ENCODE measurements around the gene L1CAM. TPM values are rescaled to one million over a fixed set of nuclear protein-coding genes. Genes with fewer than 3 reads are reported as not detected.

Gene L1CAM
- total RNA-seq, 2 experiments from 2014 or later: 1.9 to 2.1 TPM

DNA sequence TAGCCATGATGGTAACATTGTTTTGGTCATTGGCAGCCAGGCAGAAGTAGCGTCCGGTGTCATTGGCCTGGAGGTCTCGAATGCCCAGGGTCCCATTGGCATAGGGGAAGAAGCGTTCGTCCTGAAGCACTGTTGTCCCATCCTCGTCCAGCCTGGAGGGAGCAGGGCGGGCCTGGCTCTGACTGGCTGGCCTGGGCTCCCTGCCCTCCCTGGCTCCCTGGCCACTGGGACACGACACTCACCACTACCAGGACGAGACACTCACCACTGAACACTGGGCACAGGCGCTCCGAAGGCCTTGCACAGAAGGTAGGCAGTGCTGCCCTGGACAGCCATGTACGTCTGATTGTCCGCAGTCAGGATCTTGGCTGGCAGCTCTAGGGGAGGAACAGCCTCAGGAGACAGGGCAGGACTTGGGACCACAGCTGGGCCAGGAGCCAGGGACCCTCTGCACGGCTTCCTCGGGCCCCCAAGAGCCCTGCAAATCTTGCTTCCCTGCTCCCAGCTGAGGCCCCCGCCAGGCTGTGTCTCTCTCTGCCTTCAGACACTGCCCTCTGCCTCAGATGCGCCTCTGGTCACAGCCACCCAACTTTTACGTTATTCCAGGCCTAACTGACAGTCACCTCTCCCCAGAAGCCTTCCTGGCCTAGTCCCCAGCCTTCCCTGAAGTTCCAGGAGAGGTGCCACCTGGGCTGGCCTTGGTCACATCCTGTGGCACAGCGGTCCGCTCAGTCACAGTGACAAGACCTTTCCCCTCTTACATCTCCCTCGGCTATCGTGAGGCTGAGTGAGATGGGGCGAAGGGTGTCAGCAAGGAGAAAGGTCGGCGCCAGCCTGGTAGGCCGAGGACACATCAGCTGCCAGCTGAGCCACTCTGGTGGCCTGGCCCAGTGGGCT lies 17.1 kb downstream of the L1CAM start:
- peaks cover 2% of the 10 kb centered on the region for H3K27me3 Mint-ChIP-seq
- DNase-seq: no peak
- H3K36me3 Mint-ChIP-seq (ENCODE audit: low read depth): no peaks in the 10 kb centered on the region
- H3K27ac Mint-ChIP-seq: no peak overlapping the region
- H3K4me1 Mint-ChIP-seq: no peaks in the 10 kb centered on the region
- no peaks in the 10 kb centered on the region for H3K9me3 Mint-ChIP-seq
- CTCF ChIA-PET: no interaction called here
- POLR2A ChIA-PET: no interaction called here
- H3K4me3 Mint-ChIP-seq: no peak overlapping the region

DNA sequence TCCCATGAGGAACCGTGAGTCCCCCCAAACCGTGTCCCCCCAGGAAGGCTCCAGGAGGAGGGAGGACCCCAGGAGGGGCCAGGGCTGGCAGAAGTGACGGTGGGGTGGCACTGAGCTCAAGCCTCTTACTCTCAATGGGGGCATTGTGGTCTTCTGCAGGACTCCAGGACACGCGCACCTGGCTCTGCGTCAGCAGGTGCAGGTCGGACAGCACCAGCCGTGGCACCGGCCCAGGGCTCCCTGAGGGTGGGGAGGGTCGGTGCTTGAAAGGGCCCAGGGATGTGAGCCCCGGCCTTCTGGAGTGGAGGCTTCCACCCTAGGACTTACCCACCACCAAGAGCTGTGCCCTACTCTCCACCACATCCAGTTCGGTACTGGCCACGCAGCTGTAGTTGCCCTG lies 18.3 kb downstream of the L1CAM start:
- Mint-ChIP-seq H3K27me3 (peaks cover under 1% of the 10 kb centered on the region), H3K36me3 (ENCODE audit: low read depth) (no peaks in the 10 kb centered on the region), H3K9me3 (no peaks in the 10 kb centered on the region), H3K4me1 (no peaks in the 10 kb centered on the region), H3K4me3 (no peak overlapping the region), H3K27ac (no peak overlapping the region)
- POLR2A ChIA-PET: no interaction called here
- CTCF ChIA-PET: interaction anchor here (0.5 to 0.8 kb wide), 2 partner anchors 9 to 52 kb away, joined by 3 read pairs; no protein-coding TSS in a partner anchor
- no peak for DNase-seq

DNA sequence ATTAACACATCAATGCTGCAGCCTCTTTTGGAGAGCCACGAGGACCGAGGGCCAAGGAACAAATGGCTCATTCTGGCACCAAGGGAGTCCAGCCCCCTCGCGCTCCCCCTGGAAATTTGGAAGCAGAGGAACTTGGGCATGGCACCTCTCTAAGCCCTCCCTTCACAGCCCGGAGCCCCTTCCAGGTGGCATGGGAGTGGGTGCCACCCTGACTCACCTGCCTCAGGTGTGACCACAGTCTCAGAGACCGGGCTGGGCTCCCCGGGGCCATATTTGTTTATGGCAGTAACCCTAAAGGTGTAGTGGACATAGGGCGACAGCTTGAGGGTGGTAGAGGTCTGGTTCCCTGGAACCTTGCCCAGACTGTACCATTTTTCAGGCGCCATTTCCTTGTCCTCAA lies 18.8 kb downstream of the L1CAM start:
- Mint-ChIP-seq H3K4me1 (no peaks in the 10 kb centered on the region), H3K27me3 (no peaks in the 10 kb centered on the region), H3K36me3 (ENCODE audit: low read depth) (no peaks in the 10 kb centered on the region), H3K4me3 (no peak overlapping the region), H3K27ac (no peak overlapping the region), H3K9me3 (no peaks in the 10 kb centered on the region)
- no peak for DNase-seq
- CTCF ChIA-PET: interaction anchor here (0.5 to 1.0 kb wide), 2 partner anchors 26 to 52 kb away, joined by 3 read pairs; no protein-coding TSS in a partner anchor
- POLR2A ChIA-PET: no interaction called here

DNA sequence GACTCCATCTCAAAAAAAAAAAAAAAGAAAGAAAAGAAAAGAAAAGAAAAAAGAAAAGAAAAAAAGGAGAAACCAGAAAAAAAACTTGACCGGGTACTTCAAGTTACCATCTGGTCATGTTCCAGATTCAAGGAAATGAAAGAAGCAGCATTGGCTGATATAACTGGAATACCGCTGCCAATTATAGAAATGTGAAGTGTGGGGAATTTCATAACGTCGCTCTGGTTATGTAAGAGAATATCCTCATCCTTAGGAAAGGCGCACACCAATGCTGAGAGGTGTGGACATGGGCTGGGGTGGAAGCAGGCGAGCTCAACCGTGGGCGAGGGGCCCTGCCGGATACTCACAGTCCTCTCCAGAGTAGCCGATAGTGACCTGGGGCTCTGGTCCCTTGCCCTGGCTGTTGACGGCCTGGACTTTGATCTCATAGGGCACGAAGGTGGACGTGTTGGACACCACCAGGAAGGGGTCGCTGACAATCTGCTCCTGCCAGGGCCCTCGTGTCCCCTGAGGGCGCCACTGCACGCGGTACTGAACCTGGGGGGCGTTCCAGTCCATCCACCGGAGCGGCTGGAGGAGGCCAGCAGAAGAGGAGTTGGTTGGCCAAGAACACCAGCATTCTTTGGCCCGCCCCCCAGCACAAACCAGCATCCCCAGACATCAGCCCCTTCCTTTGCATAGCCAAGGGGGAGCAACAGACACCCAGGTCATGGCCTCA lies 19.5 kb downstream of the L1CAM start:
- DNase-seq: no peak
- POLR2A ChIA-PET: no interaction called here
- Mint-ChIP-seq H3K4me1 (no peaks in the 10 kb centered on the region), H3K27me3 (no peaks in the 10 kb centered on the region), H3K27ac (no peak overlapping the region), H3K9me3 (no peaks in the 10 kb centered on the region), H3K4me3 (no peak overlapping the region), H3K36me3 (ENCODE audit: low read depth) (no peaks in the 10 kb centered on the region)
- CTCF ChIA-PET: interaction anchor here (1.0 kb wide), 1 partner anchor 26 kb away, joined by 3 read pairs; no protein-coding TSS in a partner anchor

DNA sequence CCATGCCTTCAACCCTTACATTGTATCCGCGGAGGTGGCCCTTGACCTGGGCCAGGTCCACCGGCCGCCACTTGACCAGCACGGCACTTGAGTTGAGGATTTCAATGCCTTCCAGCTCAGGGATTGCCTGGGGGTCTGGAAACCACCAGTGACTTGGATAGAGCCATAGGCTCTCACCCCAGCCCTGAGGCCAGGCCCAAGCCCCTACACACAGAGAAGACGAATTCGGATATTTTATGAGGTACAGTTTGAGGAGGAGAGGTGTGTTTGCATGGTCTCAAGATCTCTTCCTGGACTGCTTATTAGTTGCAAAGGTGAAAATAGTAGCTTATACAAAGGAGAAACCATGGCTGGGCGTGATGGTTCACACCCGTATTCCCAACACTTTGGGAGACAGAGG lies 20.3 kb downstream of the L1CAM start:
- Mint-ChIP-seq H3K9me3 (no peaks in the 10 kb centered on the region), H3K36me3 (ENCODE audit: low read depth) (no peaks in the 10 kb centered on the region), H3K4me1 (no peaks in the 10 kb centered on the region), H3K27me3 (no peaks in the 10 kb centered on the region), H3K27ac (no peak overlapping the region), H3K4me3 (no peak overlapping the region)
- DNase-seq: no peak
- ChIA-PET CTCF (no interaction called here), POLR2A (no interaction called here)

DNA sequence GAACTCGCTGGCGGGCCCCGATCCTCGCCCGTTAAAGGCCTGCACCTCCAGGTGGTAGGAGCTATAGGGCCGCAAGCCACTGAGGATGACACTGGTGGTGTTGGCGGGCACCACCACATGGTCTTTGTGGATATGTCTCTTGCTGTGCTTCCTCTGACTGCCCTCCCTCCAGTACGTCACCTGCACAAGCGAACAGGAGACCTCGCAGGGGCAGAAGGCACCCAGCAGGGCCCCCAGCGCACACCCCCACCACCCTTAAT lies 20.7 kb downstream of the L1CAM start:
- Mint-ChIP-seq H3K4me3 (no peak overlapping the region), H3K36me3 (ENCODE audit: low read depth) (no peaks in the 10 kb centered on the region), H3K27ac (no peak overlapping the region)

DNA sequence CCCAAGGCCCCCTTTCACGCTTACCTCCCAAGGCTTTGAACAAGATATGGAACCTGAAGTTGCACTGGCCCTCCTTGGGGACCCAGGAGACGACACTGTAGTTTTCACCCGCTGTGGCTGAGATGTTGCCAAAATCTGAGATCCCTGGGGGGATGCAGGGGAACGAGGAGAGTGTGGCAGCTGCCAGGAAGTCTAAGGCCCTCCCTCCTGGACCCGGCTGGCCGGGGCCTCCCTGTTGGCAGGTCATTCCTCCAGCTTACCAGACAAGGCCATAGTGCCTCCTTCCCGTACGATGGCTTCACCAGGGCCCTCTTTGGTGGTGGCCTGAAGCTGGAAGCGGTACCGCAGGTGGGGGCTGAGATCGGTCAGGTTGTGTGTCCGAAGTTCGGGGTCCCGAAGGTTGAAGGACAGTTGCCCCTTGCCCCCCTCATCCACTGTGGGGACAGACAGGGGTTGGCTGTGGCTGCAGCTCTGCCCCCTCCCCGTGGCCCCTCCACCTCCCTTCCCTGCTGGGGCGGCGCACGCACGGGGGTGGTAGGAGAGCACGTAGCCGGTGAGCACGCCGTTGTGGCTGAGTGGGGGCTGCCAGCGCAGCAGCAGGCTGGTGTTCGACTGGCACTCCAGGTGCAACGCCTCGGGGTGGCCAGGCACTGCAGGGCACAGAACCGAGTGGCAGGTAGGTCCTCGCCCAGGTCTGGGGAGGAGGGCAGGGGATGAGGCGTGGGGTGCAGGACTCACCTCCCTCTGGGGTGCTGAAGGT lies 21.2 kb downstream of the L1CAM start:
- H3K4me1 Mint-ChIP-seq: no peaks in the 10 kb centered on the region
- H3K27me3 Mint-ChIP-seq: no peaks in the 10 kb centered on the region
- no peaks in the 10 kb centered on the region for H3K9me3 Mint-ChIP-seq
- H3K4me3 Mint-ChIP-seq: no peak overlapping the region
- ChIA-PET CTCF (no interaction called here), POLR2A (no interaction called here)
- H3K27ac Mint-ChIP-seq: no peak overlapping the region
- no peak for DNase-seq
- no peaks in the 10 kb centered on the region for H3K36me3 Mint-ChIP-seq (ENCODE audit: low read depth)

More for the DNA sequence above, 20.7 kb downstream of the L1CAM start:
- POLR2A ChIA-PET: no interaction called here
- no peak for DNase-seq
- Mint-ChIP-seq H3K27me3 (no peaks in the 10 kb centered on the region), H3K4me1 (no peaks in the 10 kb centered on the region), H3K9me3 (no peaks in the 10 kb centered on the region)
- CTCF ChIA-PET: no interaction called here

DNA sequence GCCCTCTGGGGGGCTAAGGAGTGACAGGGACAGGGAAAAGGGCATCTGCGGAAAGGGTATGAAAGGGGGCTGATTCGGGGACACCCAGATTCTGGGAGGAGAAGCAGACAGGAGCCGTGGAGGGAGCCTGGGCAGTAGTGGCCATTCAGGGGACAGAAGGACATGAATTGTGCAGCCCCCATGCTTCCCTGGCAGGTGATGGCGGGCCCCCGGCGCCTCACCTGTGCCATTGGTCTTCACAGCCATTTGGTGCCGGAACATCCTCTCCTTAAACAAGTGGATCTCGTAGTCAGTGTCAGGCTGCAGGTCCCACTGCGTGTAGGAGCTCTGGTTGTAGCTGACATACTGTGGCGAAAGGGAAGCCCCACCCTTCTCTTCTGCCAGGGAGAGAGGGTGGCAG lies 21.9 kb downstream of the L1CAM start:
- no peaks in the 10 kb centered on the region for H3K27me3 Mint-ChIP-seq
- CTCF ChIA-PET: no interaction called here
- no peaks in the 10 kb centered on the region for H3K4me1 Mint-ChIP-seq
- no peak overlapping the region for H3K27ac Mint-ChIP-seq
- no peaks in the 10 kb centered on the region for H3K36me3 Mint-ChIP-seq (ENCODE audit: low read depth)
- POLR2A ChIA-PET: no interaction called here
- H3K4me3 Mint-ChIP-seq: no peak overlapping the region
- no peak for DNase-seq
- no peaks in the 10 kb centered on the region for H3K9me3 Mint-ChIP-seq

DNA sequence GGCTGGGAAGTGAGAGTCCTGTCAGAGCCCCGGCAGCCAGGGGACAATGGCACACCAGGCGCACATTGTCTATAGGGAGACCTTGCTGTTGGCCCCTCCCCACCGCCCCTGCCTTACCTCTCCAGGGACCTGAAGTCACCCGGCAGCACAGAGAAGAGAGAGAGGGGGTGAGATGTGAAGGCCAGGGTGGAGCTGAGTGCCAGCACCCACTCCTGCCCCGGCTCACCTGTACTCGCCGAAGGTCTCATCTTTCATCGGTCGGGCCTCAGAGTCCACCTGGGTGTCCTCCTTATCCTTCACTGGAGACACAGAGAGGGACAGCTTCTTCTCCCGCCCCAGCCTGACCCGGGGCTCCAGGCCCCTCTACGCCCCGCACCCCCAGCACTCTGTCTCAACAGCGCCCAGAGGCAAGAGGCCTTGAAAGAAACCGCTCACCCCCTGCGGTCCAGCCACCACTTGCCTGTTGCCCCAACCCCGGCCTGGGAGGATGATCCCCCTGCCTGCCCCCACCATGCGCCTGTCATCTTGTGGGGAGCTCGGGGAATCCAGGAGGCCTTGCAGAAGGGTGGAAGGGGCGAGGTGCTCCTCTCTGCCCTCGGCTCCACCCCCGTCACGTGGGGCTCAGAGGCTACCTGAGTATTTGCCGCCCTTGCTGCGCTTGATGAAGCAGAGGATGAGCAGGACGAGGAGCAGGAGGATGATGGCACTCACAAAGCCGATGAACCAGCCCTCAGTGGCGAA lies 22.6 kb downstream of the L1CAM start:
- POLR2A ChIA-PET: no interaction called here
- Mint-ChIP-seq H3K27me3 (no peaks in the 10 kb centered on the region), H3K27ac (no peak overlapping the region), H3K9me3 (no peaks in the 10 kb centered on the region), H3K36me3 (ENCODE audit: low read depth) (no peaks in the 10 kb centered on the region), H3K4me3 (no peak overlapping the region), H3K4me1 (no peaks in the 10 kb centered on the region)
- no peak for DNase-seq
- CTCF ChIA-PET: no interaction called here

DNA sequence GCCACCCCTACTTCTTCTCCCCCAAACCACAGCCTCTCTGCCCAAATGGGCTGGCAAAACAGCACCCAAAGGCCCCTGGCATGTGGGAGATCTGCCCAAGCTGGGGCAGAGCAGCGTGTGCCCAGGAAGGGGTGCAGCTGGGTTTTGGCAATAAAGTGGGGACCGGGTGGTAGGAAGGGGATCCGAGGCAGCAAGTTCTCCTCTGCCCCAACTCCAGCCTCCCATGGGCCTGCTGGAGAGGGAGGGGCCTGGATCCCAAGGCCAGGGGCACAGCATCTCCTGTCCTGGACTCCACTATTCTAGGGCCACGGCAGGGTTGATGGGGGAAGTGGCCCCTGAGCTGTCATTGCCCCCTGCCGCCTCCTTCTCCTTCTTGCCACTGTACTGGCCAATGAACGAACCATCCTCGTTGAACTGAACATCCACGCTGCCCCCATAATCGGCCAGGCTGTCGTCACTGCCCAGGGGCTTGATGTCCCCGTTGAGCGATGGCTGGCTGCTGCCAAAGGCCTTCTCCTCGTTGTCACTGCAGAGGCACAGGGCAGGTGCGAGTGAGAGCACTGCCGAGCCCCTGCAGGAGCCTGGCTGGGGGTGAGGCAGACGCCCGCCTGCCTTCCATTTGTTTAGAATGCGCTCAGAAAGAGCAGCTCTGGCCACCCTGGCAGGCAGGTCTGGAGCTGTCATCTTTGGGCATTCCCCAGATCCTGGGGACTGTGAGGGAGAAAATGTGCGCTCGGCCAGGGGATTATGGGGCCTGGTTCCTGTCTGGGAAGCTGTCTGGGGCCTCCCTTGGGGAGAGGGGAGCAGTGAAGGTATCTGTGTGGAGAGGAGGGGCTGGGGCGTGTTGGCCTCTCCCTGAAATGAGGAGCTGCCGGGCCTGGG lies 23.4 kb downstream of the L1CAM start:
- POLR2A ChIA-PET: no interaction called here
- peaks cover 2% of the 10 kb centered on the region for H3K4me1 Mint-ChIP-seq

DNA sequence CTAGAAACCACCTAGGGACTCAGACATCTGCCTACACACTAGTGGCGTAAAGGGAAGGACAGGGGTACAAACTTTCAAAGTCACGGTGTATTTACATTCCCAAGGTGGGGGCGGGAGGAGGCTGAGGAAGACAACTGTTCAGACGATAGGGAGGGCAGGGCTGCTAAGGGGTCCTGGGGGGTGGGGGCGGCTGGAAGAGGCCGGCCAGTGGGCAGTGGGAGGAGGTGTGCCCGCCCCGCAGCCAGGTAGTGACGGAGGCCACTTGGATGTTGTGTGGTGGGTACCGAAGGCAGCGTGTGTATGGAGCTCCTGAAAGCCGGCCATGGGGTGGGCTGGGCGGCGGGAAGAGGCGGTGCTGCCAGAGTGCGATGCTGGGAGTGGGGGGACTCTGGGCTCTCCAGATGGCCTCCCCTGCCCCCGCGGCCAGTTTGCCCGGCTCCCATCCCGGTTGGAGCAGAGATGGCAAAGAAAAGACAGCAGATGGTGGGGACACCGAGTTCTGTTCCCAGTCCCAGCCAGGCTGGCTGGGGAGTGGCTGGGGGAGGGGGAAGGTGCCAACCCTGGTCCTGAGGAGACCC lies 24.2 kb downstream of the L1CAM start:
- ChIA-PET POLR2A (interaction anchor here (0.7 kb wide), 1 partner anchor 738 kb away, joined by 5 read pairs; no protein-coding TSS in a partner anchor), CTCF (no interaction called here)
- H3K9me3 Mint-ChIP-seq: no peaks in the 10 kb centered on the region
- no peak overlapping the region for H3K27ac Mint-ChIP-seq
- H3K27me3 Mint-ChIP-seq: no peaks in the 10 kb centered on the region
- H3K36me3 Mint-ChIP-seq (ENCODE audit: low read depth): no peaks in the 10 kb centered on the region
- peaks cover 9% of the 10 kb centered on the region for H3K4me1 Mint-ChIP-seq
- no peak overlapping the region for H3K4me3 Mint-ChIP-seq
- no peak for DNase-seq

More for the DNA sequence above, 23.4 kb downstream of the L1CAM start:
- H3K36me3 Mint-ChIP-seq (ENCODE audit: low read depth): no peaks in the 10 kb centered on the region
- no peak for DNase-seq
- no peaks in the 10 kb centered on the region for H3K27me3 Mint-ChIP-seq
- no peaks in the 10 kb centered on the region for H3K9me3 Mint-ChIP-seq
- H3K4me3 Mint-ChIP-seq: no peak overlapping the region
- CTCF ChIA-PET: no interaction called here
- H3K27ac Mint-ChIP-seq: no peak overlapping the region

DNA sequence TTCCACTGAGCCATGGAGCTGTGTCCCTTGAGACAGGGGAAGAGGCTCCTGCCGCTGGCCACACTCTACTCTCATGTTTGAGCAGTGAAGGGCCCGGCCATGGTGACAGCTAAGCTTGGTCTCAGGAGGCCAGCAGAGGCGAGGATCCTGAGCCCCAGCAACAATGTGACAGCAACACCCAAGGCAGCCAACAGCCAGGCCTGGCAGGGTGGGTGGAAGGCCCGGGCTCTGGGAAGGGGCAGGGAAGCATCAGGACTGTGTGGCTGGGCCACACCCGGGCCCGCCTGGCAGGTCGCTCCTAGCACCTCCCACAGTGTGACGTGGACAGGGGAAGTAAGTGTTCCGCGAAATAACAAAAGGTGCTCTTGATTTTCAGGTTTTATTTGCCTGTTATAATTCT lies 24.8 kb downstream of the L1CAM start:
- no peaks in the 10 kb centered on the region for H3K27me3 Mint-ChIP-seq
- peaks cover 9% of the 10 kb centered on the region for H3K4me1 Mint-ChIP-seq

More for the DNA sequence above, 24.8 kb downstream of the L1CAM start:
- Mint-ChIP-seq H3K4me3 (no peak overlapping the region), H3K9me3 (no peaks in the 10 kb centered on the region), H3K27ac (no peak overlapping the region), H3K36me3 (ENCODE audit: low read depth) (no peaks in the 10 kb centered on the region)
- no peak for DNase-seq
- ChIA-PET POLR2A (interaction anchor here (0.7 kb wide), 1 partner anchor 739 kb away, joined by 5 read pairs; no protein-coding TSS in a partner anchor), CTCF (no interaction called here)
